K562 (cell line): ENCODE data around the gene DPH6. TPM values are rescaled to one million over a fixed set of nuclear protein-coding genes. Genes with fewer than 3 reads are reported as not detected.

ENCODE experiments used
- ATAC-seq: fragments of 200-7000 bp; cut with Tn5 transposase; 3 replicates; pipeline ENCODE4 v1.9.1; 2020; ENCODE audit warnings: moderate library complexity
- BruUV-seq: library from RNA; stranded (reverse); fragments of 400-500 nt; replicated peaks from 2 replicates; lab custom pipeline; 2021; lab: Mats Ljungman, UMichigan
- CTCF ChIA-PET: fragments of 300-600 bp; formaldehyde crosslinking; extraction: SDS; loops from one replicate; lab custom pipeline; 2021; ENCODE audit warnings: low intra/inter-chr PET ratio; lab: Yijun Ruan, JAX
- POLR2A ChIA-PET: fragments of 300-600, 350-650 bp; sonication (Branson Sonifier 250); formaldehyde crosslinking; extraction: SDS; loops from one replicate; lab custom pipeline; 2021; ENCODE audit warnings: antibody characterized with exemption, inconsistent platforms; lab: Yijun Ruan, JAX
- DNase-seq, 4 experiments: peaks; one replicate each; pipeline versions ENCODE4 v3.0.0 to v3.0.0-alpha.2; 2011 to 2018; ENCODE audit warnings: low spot score in 3 of 4, mixed read lengths in 3 of 4; ENCODE audit errors: extremely low read depth in 1 of 4
- FAIRE-seq: peaks from 2 replicates; lab custom pipeline; 2011; peaks lifted over from hg19 to GRCh38; lab: Jason Lieb, UNC
- H2AFZ ChIP-seq: 2 replicates; pipeline ENCODE4 v1.6.0; 2011; ENCODE audit warnings: low read depth, low read length, control low read depth, inconsistent platforms
- H3K27ac ChIP-seq: fragments of 200-600 bp; 3 replicates; pipeline ENCODE4 v1.8.0; 2011; ENCODE audit warnings: low read depth, mild to moderate bottlenecking, control low read depth, inconsistent platforms, low read length, moderate library complexity, mixed read lengths; ENCODE audit errors: extremely low read depth
- H3K27me3 ChIP-seq, 2 experiments: fragments of 300-600 bp in 1 of 2; 2 replicates in 1 of 2; 3 replicates in 1 of 2; pipeline versions ENCODE4 v1.6.0 to v1.8.0; 2011; ENCODE audit warnings: inconsistent platforms in 2 of 2, low read length in 2 of 2, mild to moderate bottlenecking in 1 of 2, mixed read lengths in 1 of 2, moderate library complexity in 1 of 2; ENCODE audit not compliant: control insufficient read depth in 2 of 2, insufficient read depth in 2 of 2
- H3K36me3 ChIP-seq: fragments of 300-600 bp; 3 replicates; pipeline ENCODE4 v1.8.0; 2011; ENCODE audit warnings: mild to moderate bottlenecking, low read length, inconsistent platforms; ENCODE audit not compliant: control insufficient read depth, insufficient read depth
- H3K4me1 ChIP-seq, 2 experiments: fragments of 200-600 bp in 1 of 2; replicated peaks in 1 of 2; 2 replicates in 1 of 2; 3 replicates in 1 of 2; pipeline versions ENCODE4 v1.5.1 to v1.8.0; 2011; ENCODE audit warnings: inconsistent platforms in 2 of 2, low read length in 2 of 2, mild to moderate bottlenecking in 1 of 2, mixed read lengths in 1 of 2, moderate library complexity in 1 of 2; ENCODE audit not compliant: control insufficient read depth in 2 of 2, insufficient read depth in 2 of 2
- H3K4me2 ChIP-seq: 2 replicates; pipeline ENCODE4 v1.6.1; 2011; ENCODE audit warnings: low read length, control low read depth, inconsistent platforms, mixed read lengths; ENCODE audit not compliant: insufficient read depth
- H3K4me3 ChIP-seq: fragments of 200-600 bp; sonication (generic), shearing (Covaris generic); 2 replicates; pipeline ENCODE4 v1.5.1; 2016; ENCODE audit warnings: control low read depth, inconsistent platforms
- H3K79me2 ChIP-seq: fragments of 200-600 bp; 3 replicates; pipeline ENCODE4 v1.8.0; 2011; ENCODE audit warnings: low read length, inconsistent platforms; ENCODE audit not compliant: control insufficient read depth, insufficient read depth
- H3K9ac ChIP-seq, 2 experiments: 2 replicates each; pipeline versions ENCODE4 v1.6.0 to v1.6.1; 2011; ENCODE audit warnings: low read depth in 2 of 2, low read length in 2 of 2, control low read depth in 1 of 2, inconsistent platforms in 1 of 2, mild to moderate bottlenecking in 1 of 2, mixed read lengths in 1 of 2; ENCODE audit not compliant: insufficient read depth in 1 of 2
- H3K9me1 ChIP-seq: one replicate; pipeline ENCODE4 v1.6.0; 2011; ENCODE audit warnings: inconsistent platforms, mild to moderate bottlenecking, low read length, moderate library complexity; ENCODE audit not compliant: control insufficient read depth, insufficient read depth
- H3K9me3 ChIP-seq: replicated peaks from 2 replicates; pipeline ENCODE4 v1.5.1; 2011; ENCODE audit warnings: low read depth, low read length, inconsistent platforms; ENCODE audit not compliant: control insufficient read depth, insufficient read depth
- H4K20me1 ChIP-seq: replicated peaks from 2 replicates; pipeline ENCODE4 v1.6.1; 2011; ENCODE audit warnings: low read length, inconsistent platforms, mixed read lengths; ENCODE audit not compliant: control insufficient read depth, insufficient read depth
- ARID3A ChIP-seq: IDR thresholded peaks from 2 replicates; pipeline ENCODE4 v1.6.1; 2012; ENCODE audit warnings: low read depth, low read length, improper control_type of control experiment, borderline replicate concordance
- E2F1 ChIP-seq: sonication (generic); formaldehyde crosslinking; IDR thresholded peaks from 2 replicates; pipeline ENCODE4 v1.8.1; 2023; ENCODE audit warnings: mild to moderate bottlenecking, missing genetic modification reagents, moderate library complexity
- MLLT1 ChIP-seq, 2 experiments: fragments of 450-650 bp; IDR thresholded peaks; 2 replicates each; pipeline ENCODE4 v1.6.1; 2016
- NKRF ChIP-seq: fragments of 450-650 bp; IDR thresholded peaks from 2 replicates; pipeline ENCODE4 v1.6.1; 2016; ENCODE audit warnings: borderline replicate concordance
- RHOXF2B ChIP-seq: fragments of 250-450 bp; sonication (Bioruptor Pico); conservative IDR thresholded peaks from 2 replicates; pipeline ENCODE4 v1.5.1; 2021
- SP1 ChIP-seq: sonication (generic); formaldehyde crosslinking; IDR thresholded peaks from 2 replicates; pipeline ENCODE4 v1.8.1; 2022; ENCODE audit warnings: mild to moderate bottlenecking, missing genetic modification reagents
- ZNF583 ChIP-seq: fragments of 250-450 bp; sonication (Bioruptor Pico); IDR thresholded peaks from 2 replicates; pipeline ENCODE4 v1.4.0; 2020
- WGBS: fragments of 100-300 bp; shearing (Covaris generic); methylation state at CpG from one replicate; pipeline ENCODE4 v1.1.6; 2016; ENCODE audit warnings: low coverage, mixed read lengths; ENCODE audit not compliant: insufficient coverage; ENCODE audit errors: missing lambda C conversion rate; 5-methylcytosine and 5-hydroxymethylcytosine counted together
- in situ Hi-C: fragments of 300-500 bp; cut with MboI; formaldehyde crosslinking; loops from 4 replicates; pipeline ENCODE4 v1.15.0; 2018; ENCODE audit warnings: inconsistent platforms, mixed read lengths
- intact Hi-C: fragments of 100-400 bp; cut with micrococcal nuclease; formaldehyde crosslinking; loops from 2 replicates; pipeline ENCODE4 v1.14.2; 2022
- polyA plus RNA-seq, 8 experiments: library from polyadenylated mRNA; depleted of rRNA in 4 of 8; stranded (reverse) in 5 of 8; unstranded in 3 of 8; fragments of >200 nt; fragmentation: Nextera tagmentation in 2 of 8; fragmentation: Illumina TruSeq in 1 of 8; extraction: Ambion mirVana in 2 of 8; extraction: Trizol in 1 of 8; gene quantifications; 2 replicates each; pipeline versions ENCODE4 v1.2.1 to v1.2.3, GENCODE V29; 2011 to 2014; ENCODE audit warnings: inconsistent platforms in 1 of 8, missing spikeins in 1 of 8
- total RNA-seq, 7 experiments: library from RNA; depleted of rRNA in 6 of 7; stranded (reverse); fragments of >200 nt in 6 of 7; fragmentation: Illumina TruSeq in 2 of 7; extraction: Trizol in 2 of 7; gene quantifications; 2 replicates each; pipeline versions ENCODE4 v1.2.1 to v1.2.3, GENCODE V29; 2011 to 2021; ENCODE audit warnings: low replicate concordance in 1 of 7

The DPH6 gene
- total and polyA plus RNA-seq, 9 of the 15 experiments (the other 6 are each of a cell fraction or from before 2014, with no cell fraction given): 10.1 to 69.1 (median 18.8) TPM

- FAIRE-seq (no peak), ATAC-seq (no peak), DNase-seq (no peak)
- Histone ChIP-seq H3K79me2 (no peaks in the 10 kb centered on the region), H3K4me1 (no peaks in the 10 kb centered on the region), H3K27me3 (no peaks in the 10 kb centered on the region), H3K4me3 (no peak overlapping the region), H3K9me3 (no peaks in the 10 kb centered on the region), H3K36me3 (no peaks in the 10 kb centered on the region), H3K4me2 (no peak overlapping the region), H2AFZ (no peak overlapping the region), H3K9ac (no peak overlapping the region), H3K9me1 (no peaks in the 10 kb centered on the region), H3K27ac (no peak overlapping the region), H4K20me1 (no peaks in the 10 kb centered on the region)
- 57% methylated on average over 7 of the region's 7 CpGs for WGBS
- in situ Hi-C loops: no loop called here
- CTCF ChIA-PET: no interaction called here
- no peak for TF ChIP-seq ARID3A
- no peak for TF ChIP-seq NKRF
- no peak for TF ChIP-seq RHOXF2B (CRISPR knock-in tag)
- TF ChIP-seq E2F1: no peak
- TF ChIP-seq SP1: no peak
- TF ChIP-seq MLLT1 (IDR thresholded peaks at IDR 0.05): no peak
- TF ChIP-seq ZNF583 (CRISPR knock-in tag): no peak
- intact Hi-C loops: loop anchor here (10.0 kb wide), 1 partner anchor 46 kb away; no protein-coding TSS in a partner anchor
- BruUV-seq: no TSS peak
- POLR2A ChIA-PET: interaction anchor here (1.6 kb wide), 1 partner anchor 9 kb away, joined by 5 read pairs; no protein-coding TSS in a partner anchor
Observed at GRCh38 chr15:35458176-35458856, 87.6 kb downstream of the DPH6 start.
